ENCODE measurements around the gene CD7.

The CD7 gene

DNA sequence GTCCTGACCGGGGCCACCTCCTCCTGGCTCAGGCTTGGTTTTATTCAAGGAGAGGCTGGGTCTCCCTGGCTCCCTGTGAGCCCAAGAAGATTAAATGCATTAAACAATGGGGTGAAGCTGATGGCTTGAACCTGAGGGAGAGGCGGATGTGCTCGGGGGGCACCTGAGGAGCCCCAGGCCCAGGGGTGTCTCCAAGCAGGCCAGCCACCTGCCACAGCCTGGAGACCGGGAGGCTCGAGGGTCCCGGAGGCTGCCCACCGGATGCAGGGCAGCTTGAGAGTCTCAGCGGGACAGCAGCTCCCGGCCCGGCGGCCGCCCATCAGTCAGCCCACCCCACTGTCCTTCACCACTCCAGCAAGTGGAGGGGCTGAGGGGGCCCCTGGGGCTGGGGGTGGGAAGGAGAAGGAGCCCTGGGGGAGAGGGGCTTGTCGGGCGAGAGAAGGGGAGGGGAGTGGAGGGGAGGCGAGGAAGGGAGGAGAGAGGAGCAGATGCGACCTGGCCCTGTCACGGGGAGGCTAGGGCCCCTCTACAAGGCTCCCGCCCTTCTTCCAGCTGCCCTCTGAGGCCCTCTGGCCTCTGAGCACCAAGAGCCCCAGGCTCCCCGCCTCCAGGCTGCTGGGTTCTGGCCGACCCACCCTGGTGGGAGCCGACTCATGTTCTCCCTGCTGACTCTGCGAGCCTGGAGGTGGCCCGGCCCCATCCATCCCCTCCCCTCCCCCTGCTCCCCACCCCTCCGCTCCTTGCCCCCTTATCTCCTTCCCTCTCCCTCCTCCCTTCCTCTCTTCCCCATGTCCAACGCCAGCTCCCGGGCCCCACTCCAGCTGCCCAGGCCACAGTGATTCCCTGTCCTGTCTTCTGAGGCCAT is 13.2 kb downstream of the CD7 start:
- no peak for TF ChIP-seq GATA2 (IDR thresholded peaks at IDR 0.05; ENCODE audit: low read depth, low read length)
- no peak for TF ChIP-seq GATA3 (IDR thresholded peaks at IDR 0.05; ENCODE audit: low read depth, low read length)

DNA sequence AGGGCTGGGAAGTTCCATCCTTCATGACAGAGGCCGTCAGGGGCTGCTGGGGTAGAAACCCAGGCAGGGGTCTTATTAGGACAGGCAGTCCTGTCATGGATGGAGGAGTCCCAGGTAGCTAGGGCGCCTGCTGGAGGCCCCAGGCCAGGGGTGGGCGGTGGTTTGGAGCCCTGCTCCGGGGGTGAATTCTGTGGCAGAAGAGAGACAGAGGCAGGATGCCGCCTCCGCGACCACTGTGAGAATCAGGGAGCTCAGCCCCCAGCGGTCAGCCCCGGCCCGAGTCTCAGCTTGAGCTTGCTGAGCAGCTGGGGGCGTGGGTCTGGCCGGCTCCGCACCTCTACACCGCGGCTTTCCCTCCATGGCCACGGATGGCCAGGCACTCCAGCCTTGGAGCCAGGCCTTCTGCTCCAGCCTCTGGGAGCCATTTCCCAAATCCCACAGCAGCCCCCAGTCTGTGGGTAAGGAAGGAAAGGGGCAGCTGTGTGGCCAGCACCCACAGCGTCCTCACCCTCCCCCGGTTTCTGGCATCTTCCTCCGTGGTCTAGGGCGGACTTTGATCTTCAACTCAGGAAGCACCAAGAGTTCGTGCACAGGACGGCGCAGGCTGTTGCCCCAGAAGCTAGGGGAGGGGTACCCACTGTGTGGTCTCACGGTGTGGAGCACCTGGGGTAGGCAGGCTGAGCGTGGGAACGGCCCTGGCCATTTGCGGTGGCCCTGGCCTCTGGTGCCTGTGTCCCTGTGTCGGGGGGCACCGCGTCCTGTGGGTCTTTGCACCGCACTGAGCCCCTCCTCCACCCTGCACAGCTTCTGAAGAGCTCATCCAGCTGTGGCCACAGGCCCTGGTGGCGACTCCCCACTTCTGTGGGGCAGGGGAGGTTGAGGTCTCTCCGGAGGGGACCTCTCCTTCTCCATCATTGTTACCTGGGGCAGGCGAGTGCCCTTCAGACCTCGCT is 14.1 kb downstream of the CD7 start:
- TF ChIP-seq GATA2 (IDR thresholded peaks at IDR 0.05; ENCODE audit: low read depth, low read length) (no peak), GATA3 (IDR thresholded peaks at IDR 0.05; ENCODE audit: low read depth, low read length) (no peak)

GRCh38 chr17:82302568-82302963 is 14.8 kb downstream of the CD7 start:
- TF ChIP-seq GATA3 (IDR thresholded peaks at IDR 0.05; ENCODE audit: low read depth, low read length) (no peak), GATA2 (IDR thresholded peaks at IDR 0.05; ENCODE audit: low read depth, low read length) (no peak)

DNA sequence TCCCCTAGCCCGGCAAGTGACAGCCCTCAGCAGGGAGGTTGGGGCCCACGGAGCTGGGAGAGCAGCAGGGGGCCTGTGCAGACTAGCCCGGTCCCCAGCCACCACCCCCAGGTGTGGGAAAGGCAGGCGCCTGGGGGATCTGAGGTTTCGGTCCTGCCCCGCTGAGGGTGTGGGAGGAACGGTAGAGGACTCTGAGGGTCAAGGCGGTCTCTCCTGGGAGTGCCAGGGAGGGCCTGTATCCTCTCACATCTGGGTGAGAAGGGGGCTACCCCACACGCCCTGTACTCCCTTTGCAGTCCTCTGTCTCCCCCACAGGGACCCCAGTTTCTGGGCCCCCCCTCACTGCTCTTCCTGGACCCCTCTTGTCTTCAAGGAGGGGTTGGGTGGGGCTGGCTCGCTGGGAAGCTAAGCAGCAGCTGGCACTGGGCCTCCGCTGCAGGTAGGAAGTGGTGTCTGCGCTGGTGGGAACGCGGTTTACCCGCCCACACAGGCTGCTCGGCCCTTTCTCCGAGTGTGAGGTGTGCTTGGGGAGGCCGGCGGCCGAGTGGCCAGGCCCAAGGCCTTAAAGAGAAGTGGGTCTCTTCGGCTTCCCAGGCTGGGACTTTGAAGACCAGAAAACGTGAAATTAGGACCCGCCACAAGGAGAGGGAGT is 15.4 kb downstream of the CD7 start:
- TF ChIP-seq GATA3 (IDR thresholded peaks at IDR 0.05; ENCODE audit: low read depth, low read length) (no peak), GATA2 (IDR thresholded peaks at IDR 0.05; ENCODE audit: low read depth, low read length) (no peak)

GRCh38 chr17:82301300-82301915 is 16.0 kb downstream of the CD7 start:
- TF ChIP-seq GATA3 (IDR thresholded peaks at IDR 0.05; ENCODE audit: low read depth, low read length) (no peak), GATA2 (IDR thresholded peaks at IDR 0.05; ENCODE audit: low read depth, low read length) (no peak)

- TF ChIP-seq GATA3 (IDR thresholded peaks at IDR 0.05; ENCODE audit: low read depth, low read length) (no peak), GATA2 (IDR thresholded peaks at IDR 0.05; ENCODE audit: low read depth, low read length) (no peak)
Observed at GRCh38 chr17:82300707-82301270, 16.6 kb downstream of the CD7 start.

DNA sequence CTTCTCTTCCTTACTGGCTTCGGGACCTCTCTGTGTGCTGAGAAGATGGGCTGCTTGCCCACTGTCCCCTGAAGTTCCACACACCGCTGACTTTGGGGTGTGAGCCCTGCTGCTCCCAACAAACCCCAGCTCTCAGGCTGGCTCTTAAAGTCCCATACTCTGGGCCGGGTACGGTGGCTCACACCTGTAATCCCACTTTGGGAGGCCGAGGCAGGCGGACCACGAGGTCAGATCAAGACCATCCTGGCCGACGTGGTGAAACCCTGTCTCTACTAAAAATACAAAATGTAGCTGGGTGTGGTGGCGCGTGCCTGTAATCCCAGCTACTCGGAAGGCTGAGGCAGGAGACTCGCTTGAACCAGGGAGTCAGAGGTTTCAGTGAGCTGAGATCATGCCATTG is 17.2 kb downstream of the CD7 start:
- TF ChIP-seq GATA3 (IDR thresholded peaks at IDR 0.05; ENCODE audit: low read depth, low read length) (no peak), GATA2 (IDR thresholded peaks at IDR 0.05; ENCODE audit: low read depth, low read length) (no peak)

GRCh38 chr17:82299452-82299851 is 18.0 kb downstream of the CD7 start:
- no peak for TF ChIP-seq GATA3 (IDR thresholded peaks at IDR 0.05; ENCODE audit: low read depth, low read length)
- no peak for TF ChIP-seq GATA2 (IDR thresholded peaks at IDR 0.05; ENCODE audit: low read depth, low read length)

DNA sequence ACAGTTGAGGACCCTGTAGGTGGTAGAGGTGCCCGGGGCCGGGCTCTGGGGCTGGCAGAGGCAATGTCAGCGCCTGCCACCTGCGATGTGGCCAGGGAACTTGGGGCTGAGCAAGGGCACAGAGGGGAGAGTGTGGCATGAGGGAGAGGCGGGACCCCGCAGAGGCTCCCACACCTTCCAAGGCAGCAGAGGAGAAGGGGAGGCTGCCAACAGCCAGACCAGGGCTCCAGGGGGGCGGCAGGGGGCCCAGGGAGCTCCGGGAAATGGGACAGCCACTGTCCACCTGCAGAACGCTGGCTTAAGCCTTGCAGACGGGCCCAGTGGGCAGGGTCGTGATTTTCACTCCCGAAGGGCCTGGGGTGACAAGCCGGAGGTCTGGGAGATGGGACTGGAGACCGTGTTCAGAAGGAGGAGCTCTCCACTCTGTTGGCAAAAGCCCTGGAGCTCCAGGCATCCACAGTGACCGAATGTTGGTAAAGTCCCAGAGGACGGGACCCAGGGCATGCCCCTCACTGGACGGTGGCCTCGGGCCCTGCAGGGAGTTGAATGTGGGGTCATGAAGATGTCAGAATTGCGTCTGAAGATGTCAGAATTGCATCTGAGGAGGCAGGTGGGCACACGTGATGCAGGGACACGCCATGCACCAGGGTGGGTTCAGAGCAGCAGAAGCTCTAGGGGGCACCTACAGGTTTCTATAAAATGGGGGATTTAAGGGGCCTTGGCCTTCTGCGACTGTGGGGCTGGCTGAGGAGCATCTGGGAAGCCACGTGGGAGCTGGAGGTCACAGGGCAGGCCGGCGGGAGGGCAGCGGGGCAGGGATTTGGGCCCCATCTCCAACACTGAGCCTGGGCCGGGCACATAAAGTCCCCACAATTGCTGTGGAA is 18.6 kb downstream of the CD7 start:
- TF ChIP-seq GATA3 (IDR thresholded peaks at IDR 0.05; ENCODE audit: low read depth, low read length) (no peak), GATA2 (IDR thresholded peaks at IDR 0.05; ENCODE audit: low read depth, low read length) (no peak)

- TF ChIP-seq GATA2 (IDR thresholded peaks at IDR 0.05; ENCODE audit: low read depth, low read length) (no peak), GATA3 (IDR thresholded peaks at IDR 0.05; ENCODE audit: low read depth, low read length) (no peak)
Observed at GRCh38 chr17:82297714-82298537, 19.5 kb downstream of the CD7 start.

GRCh38 chr17:82297280-82297713 is 20.1 kb downstream of the CD7 start:
- TF ChIP-seq GATA2 (IDR thresholded peaks at IDR 0.05; ENCODE audit: low read depth, low read length) (no peak), GATA3 (IDR thresholded peaks at IDR 0.05; ENCODE audit: low read depth, low read length) (no peak)

Data from SH-SY5Y (cell line).